ENCODE data around the gene PWP1. TPM values are rescaled to one million over a fixed set of nuclear protein-coding genes. Genes with fewer than 3 reads are reported as not detected.
A peak's percentile ranks its signal among the peaks of the same experiment; 100 is the strongest.

The PWP1 gene
- total and polyA plus RNA-seq, 9 of the 15 experiments (the other 6 are each of a cell fraction or from before 2014, with no cell fraction given) = 61.6 to 401 (median 111) TPM

GRCh38 chr12:107685360-107686248 lies at the start of gene PWP1 (continued):
- TF ChIP-seq, protein P1, sequence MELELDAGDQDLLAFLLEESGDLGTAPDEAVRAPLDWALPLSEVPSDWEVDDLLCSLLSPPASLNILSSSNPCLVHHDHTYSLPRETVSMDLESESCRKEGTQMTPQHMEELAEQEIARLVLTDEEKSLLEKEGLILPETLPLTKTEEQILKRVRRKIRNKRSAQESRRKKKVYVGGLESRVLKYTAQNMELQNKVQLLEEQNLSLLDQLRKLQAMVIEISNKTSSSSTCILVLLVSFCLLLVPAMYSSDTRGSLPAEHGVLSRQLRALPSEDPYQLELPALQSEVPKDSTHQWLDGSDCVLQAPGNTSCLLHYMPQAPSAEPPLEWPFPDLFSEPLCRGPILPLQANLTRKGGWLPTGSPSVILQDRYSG (tag; conservative IDR thresholded peaks at IDR 0.05; ENCODE audit: low read depth) = no peak
- TF ChIP-seq, protein P2, sequence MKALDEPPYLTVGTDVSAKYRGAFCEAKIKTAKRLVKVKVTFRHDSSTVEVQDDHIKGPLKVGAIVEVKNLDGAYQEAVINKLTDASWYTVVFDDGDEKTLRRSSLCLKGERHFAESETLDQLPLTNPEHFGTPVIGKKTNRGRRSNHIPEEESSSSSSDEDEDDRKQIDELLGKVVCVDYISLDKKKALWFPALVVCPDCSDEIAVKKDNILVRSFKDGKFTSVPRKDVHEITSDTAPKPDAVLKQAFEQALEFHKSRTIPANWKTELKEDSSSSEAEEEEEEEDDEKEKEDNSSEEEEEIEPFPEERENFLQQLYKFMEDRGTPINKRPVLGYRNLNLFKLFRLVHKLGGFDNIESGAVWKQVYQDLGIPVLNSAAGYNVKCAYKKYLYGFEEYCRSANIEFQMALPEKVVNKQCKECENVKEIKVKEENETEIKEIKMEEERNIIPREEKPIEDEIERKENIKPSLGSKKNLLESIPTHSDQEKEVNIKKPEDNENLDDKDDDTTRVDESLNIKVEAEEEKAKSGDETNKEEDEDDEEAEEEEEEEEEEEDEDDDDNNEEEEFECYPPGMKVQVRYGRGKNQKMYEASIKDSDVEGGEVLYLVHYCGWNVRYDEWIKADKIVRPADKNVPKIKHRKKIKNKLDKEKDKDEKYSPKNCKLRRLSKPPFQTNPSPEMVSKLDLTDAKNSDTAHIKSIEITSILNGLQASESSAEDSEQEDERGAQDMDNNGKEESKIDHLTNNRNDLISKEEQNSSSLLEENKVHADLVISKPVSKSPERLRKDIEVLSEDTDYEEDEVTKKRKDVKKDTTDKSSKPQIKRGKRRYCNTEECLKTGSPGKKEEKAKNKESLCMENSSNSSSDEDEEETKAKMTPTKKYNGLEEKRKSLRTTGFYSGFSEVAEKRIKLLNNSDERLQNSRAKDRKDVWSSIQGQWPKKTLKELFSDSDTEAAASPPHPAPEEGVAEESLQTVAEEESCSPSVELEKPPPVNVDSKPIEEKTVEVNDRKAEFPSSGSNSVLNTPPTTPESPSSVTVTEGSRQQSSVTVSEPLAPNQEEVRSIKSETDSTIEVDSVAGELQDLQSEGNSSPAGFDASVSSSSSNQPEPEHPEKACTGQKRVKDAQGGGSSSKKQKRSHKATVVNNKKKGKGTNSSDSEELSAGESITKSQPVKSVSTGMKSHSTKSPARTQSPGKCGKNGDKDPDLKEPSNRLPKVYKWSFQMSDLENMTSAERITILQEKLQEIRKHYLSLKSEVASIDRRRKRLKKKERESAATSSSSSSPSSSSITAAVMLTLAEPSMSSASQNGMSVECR (CRISPR knock-in tag; IDR thresholded peaks at IDR 0.05) = peak; percentile 96
- no peak for TF ChIP-seq ZNF764 (CRISPR knock-in tag; IDR thresholded peaks at IDR 0.05; ENCODE audit: low read depth)
- no peak for TF ChIP-seq MBD1 (CRISPR knock-in tag; IDR thresholded peaks at IDR 0.05)
- TF ChIP-seq SIRT6 (IDR thresholded peaks at IDR 0.05; ENCODE audit: low read depth, low read length) = no peak
- no peak for TF ChIP-seq CBX2 (IDR thresholded peaks at IDR 0.05; ENCODE audit: insufficient read depth, low read length, poor library complexity, severe bottlenecking)
- peak; percentile 75; the same call in 1 of the 2 replicates for TF ChIP-seq VEZF1 (CRISPR knock-in tag; IDR thresholded peaks at IDR 0.05)
- TF ChIP-seq JUNB (CRISPR knock-in tag; conservative IDR thresholded peaks at IDR 0.05) = no peak
- TF ChIP-seq SMAD2 (IDR thresholded peaks at IDR 0.05; ENCODE audit: low read depth, low read length) = no peak
- no peak for TF ChIP-seq PHB2 (IDR thresholded peaks at IDR 0.05; ENCODE audit: low read depth)
- TF ChIP-seq, protein P3, sequence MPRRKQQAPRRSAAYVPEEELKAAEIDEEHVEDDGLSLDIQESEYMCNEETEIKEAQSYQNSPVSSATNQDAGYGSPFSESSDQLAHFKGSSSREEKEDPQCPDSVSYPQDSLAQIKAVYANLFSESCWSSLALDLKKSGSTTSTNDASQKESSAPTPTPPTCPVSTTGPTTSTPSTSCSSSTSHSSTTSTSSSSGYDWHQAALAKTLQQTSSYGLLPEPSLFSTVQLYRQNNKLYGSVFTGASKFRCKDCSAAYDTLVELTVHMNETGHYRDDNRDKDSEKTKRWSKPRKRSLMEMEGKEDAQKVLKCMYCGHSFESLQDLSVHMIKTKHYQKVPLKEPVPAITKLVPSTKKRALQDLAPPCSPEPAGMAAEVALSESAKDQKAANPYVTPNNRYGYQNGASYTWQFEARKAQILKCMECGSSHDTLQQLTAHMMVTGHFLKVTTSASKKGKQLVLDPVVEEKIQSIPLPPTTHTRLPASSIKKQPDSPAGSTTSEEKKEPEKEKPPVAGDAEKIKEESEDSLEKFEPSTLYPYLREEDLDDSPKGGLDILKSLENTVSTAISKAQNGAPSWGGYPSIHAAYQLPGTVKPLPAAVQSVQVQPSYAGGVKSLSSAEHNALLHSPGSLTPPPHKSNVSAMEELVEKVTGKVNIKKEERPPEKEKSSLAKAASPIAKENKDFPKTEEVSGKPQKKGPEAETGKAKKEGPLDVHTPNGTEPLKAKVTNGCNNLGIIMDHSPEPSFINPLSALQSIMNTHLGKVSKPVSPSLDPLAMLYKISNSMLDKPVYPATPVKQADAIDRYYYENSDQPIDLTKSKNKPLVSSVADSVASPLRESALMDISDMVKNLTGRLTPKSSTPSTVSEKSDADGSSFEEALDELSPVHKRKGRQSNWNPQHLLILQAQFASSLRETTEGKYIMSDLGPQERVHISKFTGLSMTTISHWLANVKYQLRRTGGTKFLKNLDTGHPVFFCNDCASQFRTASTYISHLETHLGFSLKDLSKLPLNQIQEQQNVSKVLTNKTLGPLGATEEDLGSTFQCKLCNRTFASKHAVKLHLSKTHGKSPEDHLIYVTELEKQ (CRISPR knock-in tag; IDR thresholded peaks at IDR 0.05) = no peak
